KOPT-K1 (cell line): ENCODE results near the gene EIF4E1B.

Experiments used
- H3K27ac ChIP-seq: fragments of 200-600 bp; sonication (generic); 2 replicates; pipeline ENCODE4 v1.5.1; 2016; ENCODE audit warnings: antibody characterized with exemption, mild to moderate bottlenecking, low read depth, low read length; ENCODE audit not compliant: poor library complexity, severe bottlenecking
- H3K36me3 ChIP-seq: fragments of 200-600 bp; sonication (generic); 2 replicates; pipeline ENCODE4 v1.5.1; 2017; ENCODE audit warnings: antibody characterized with exemption, mild to moderate bottlenecking, low read length, moderate library complexity; ENCODE audit not compliant: insufficient read depth
- H3K9me3 ChIP-seq: fragments of 200-600 bp; sonication (generic); 2 replicates; pipeline ENCODE4 v1.5.1; 2017; ENCODE audit warnings: antibody characterized with exemption, low read length, mild to moderate bottlenecking; ENCODE audit not compliant: insufficient read depth, poor library complexity, severe bottlenecking

EIF4E1B gene

GRCh38 chr5:176658007-176658599 lies 27.6 kb downstream of the EIF4E1B start:
- no peaks in the 10 kb centered on the region for H3K9me3 ChIP-seq
- peak overlapping the region; percentile 40 for H3K27ac ChIP-seq
- peaks cover 5% of the 10 kb centered on the region; the same call in 1 of the 2 replicates for H3K36me3 ChIP-seq

- no peaks in the 10 kb centered on the region for H3K9me3 ChIP-seq
- no peaks in the 10 kb centered on the region for H3K36me3 ChIP-seq
- H3K27ac ChIP-seq: peak overlapping the region; percentile 40
Observed at GRCh38 chr5:176658817-176659511, 28.5 kb downstream of the EIF4E1B start.

DNA sequence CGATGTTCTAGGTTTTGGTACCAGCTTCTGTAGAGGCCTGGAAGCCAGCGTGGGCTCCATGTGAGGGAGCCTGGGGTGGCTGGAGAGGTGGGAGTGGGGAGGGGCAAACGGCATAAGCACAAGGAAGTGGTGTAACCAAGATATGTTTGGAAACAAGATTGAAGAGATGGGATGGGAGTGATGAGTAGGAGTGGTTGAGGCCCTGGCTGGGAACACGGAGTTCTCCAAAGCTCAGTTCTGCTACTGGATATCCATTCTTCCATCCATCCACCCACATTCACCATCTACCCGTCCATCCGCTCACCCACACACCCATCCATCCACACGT lies 29.0 kb downstream of the EIF4E1B start:
- Histone ChIP-seq H3K27ac (peak overlapping the region; percentile 40), H3K36me3 (no peaks in the 10 kb centered on the region), H3K9me3 (no peaks in the 10 kb centered on the region)

GRCh38 chr5:176659860-176660461 lies 29.5 kb downstream of the EIF4E1B start:
- no peaks in the 10 kb centered on the region for H3K36me3 ChIP-seq
- H3K9me3 ChIP-seq: no peaks in the 10 kb centered on the region

GRCh38 chr5:176660530-176660859 lies 30.0 kb downstream of the EIF4E1B start:
- Histone ChIP-seq H3K9me3 (no peaks in the 10 kb centered on the region), H3K27ac (no peak overlapping the region), H3K36me3 (no peaks in the 10 kb centered on the region)

More at GRCh38 chr5:176659860-176660461, 29.5 kb downstream of the EIF4E1B start:
- H3K27ac ChIP-seq: no peak overlapping the region

GRCh38 chr5:176660860-176661641 lies 30.6 kb downstream of the EIF4E1B start:
- H3K27ac ChIP-seq: no peak overlapping the region
- H3K36me3 ChIP-seq: no peaks in the 10 kb centered on the region
- H3K9me3 ChIP-seq: no peaks in the 10 kb centered on the region

DNA sequence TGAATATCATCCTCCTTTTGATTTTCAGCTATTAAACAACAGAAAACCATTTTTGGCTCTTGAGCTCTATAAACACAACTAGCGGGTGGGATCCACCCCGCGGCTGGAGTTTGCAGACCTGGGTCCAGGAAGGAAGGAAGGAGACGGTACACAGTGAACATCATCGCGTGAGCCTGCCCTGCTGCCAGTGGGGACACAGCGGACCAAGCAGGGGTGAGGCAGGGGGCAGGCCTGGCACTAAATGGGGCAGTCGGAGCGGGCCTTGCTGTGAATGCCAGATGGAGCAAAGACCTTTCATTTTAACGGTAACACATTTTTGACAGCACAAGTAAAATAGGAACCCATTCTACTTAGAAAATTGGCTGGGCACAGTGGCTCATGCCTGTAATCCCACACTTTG lies 31.2 kb downstream of the EIF4E1B start:
- Histone ChIP-seq H3K9me3 (no peaks in the 10 kb centered on the region), H3K27ac (no peak overlapping the region), H3K36me3 (no peaks in the 10 kb centered on the region)

- no peaks in the 10 kb centered on the region for H3K36me3 ChIP-seq
- no peak overlapping the region for H3K27ac ChIP-seq
- H3K9me3 ChIP-seq: no peaks in the 10 kb centered on the region
Observed at GRCh38 chr5:176662371-176663333, 32.2 kb downstream of the EIF4E1B start.

- Histone ChIP-seq H3K27ac (no peak overlapping the region), H3K36me3 (no peaks in the 10 kb centered on the region), H3K9me3 (no peaks in the 10 kb centered on the region)
Observed at GRCh38 chr5:176663566-176663965, 33.1 kb downstream of the EIF4E1B start.

- Histone ChIP-seq H3K36me3 (no peaks in the 10 kb centered on the region), H3K9me3 (no peaks in the 10 kb centered on the region), H3K27ac (no peak overlapping the region)
Observed at GRCh38 chr5:176664479-176664878, 34.0 kb downstream of the EIF4E1B start.

- no peaks in the 10 kb centered on the region for H3K9me3 ChIP-seq
- no peaks in the 10 kb centered on the region for H3K36me3 ChIP-seq
- H3K27ac ChIP-seq: no peak overlapping the region
Observed at GRCh38 chr5:176664886-176665285, 34.4 kb downstream of the EIF4E1B start.

DNA sequence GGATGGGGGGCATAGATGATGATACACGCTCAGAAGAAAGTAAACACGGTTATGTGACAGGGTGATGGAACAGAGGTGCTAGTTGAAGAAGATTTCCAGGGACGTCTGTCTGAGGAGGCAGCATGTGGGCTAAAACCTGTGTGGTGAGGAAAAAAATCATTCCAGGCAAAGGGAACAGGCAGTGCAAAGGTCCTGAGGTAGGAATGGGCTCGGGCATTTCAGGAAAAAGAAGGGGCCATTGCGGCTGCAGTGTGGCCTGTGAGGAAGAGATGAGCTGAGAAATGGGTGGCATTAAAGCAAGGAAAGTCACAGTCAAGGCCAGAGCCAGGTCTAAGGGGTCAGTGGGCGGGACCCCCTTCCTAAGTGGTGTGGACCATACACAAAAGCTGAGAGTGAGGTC lies 35.0 kb downstream of the EIF4E1B start:
- H3K27ac ChIP-seq: no peak overlapping the region
- H3K9me3 ChIP-seq: no peaks in the 10 kb centered on the region
- H3K36me3 ChIP-seq: no peaks in the 10 kb centered on the region

- no peaks in the 10 kb centered on the region for H3K36me3 ChIP-seq
- H3K9me3 ChIP-seq: no peaks in the 10 kb centered on the region
- no peak overlapping the region for H3K27ac ChIP-seq
Observed at GRCh38 chr5:176667637-176668036, 37.2 kb downstream of the EIF4E1B start.

- no peaks in the 10 kb centered on the region for H3K9me3 ChIP-seq
- no peaks in the 10 kb centered on the region for H3K36me3 ChIP-seq
- H3K27ac ChIP-seq: no peak overlapping the region
Observed at GRCh38 chr5:176670449-176670848, 40.0 kb downstream of the EIF4E1B start.
